Aorta (tissue), 5 donors: Measurements from ENCODE around the gene FEM1A. TPM values are rescaled to one million over a fixed set of nuclear protein-coding genes. Genes with fewer than 3 reads are reported as not detected.
"Not testable (repeated sequence)": the region's sequence is repeated elsewhere in the genome, so short reads cannot be mapped to it uniquely, and the experiment has no call there.

ENCODE experiments used
- ATAC-seq: fragments of 200-7000 bp; cut with Tn5 transposase; one replicate; pipeline ENCODE4 v1.9.1; 2022; ENCODE audit warnings: moderate library complexity; ENCODE audit not compliant: low FRiP score
- DNase-seq, 2 donors: peaks; one replicate each; pipeline ENCODE4 v3.0.0-alpha.2; 2020
- H3K27ac ChIP-seq, 2 donors: one replicate each; pipeline ENCODE4 v1.5.1; 2013; ENCODE audit warnings: low read length in 2 of 2, mild to moderate bottlenecking in 2 of 2, moderate library complexity in 2 of 2, control low read depth in 1 of 2, inconsistent platforms in 1 of 2, low read depth in 1 of 2
- H3K27me3 ChIP-seq, 2 donors: one replicate each; pipeline ENCODE4 v1.6.1; 2013; ENCODE audit warnings: control low read depth in 1 of 2, low read length in 1 of 2, mild to moderate bottlenecking in 1 of 2, moderate library complexity in 1 of 2; ENCODE audit not compliant: insufficient read depth in 2 of 2, control insufficient read depth in 1 of 2
- H3K36me3 ChIP-seq, 2 donors: one replicate each; pipeline ENCODE4 v1.6.1; 2013; ENCODE audit warnings: control low read depth in 1 of 2, low read length in 1 of 2, mild to moderate bottlenecking in 1 of 2; ENCODE audit not compliant: insufficient read depth in 2 of 2, control insufficient read depth in 1 of 2
- H3K4me1 ChIP-seq, 2 donors: one replicate each; pipeline ENCODE4 v1.6.1; 2013; ENCODE audit warnings: low read length in 2 of 2, control low read depth in 1 of 2, mild to moderate bottlenecking in 1 of 2, moderate library complexity in 1 of 2; ENCODE audit not compliant: insufficient read depth in 2 of 2, control insufficient read depth in 1 of 2
- H3K4me3 ChIP-seq, 2 donors: one replicate each; pipeline ENCODE4 v1.5.1; 2013; ENCODE audit warnings: low read length in 2 of 2, control low read depth in 1 of 2, mild to moderate bottlenecking in 1 of 2
- H3K9me3 ChIP-seq: one replicate; pipeline ENCODE4 v1.6.1; 2013; ENCODE audit warnings: mild to moderate bottlenecking, low read length; ENCODE audit not compliant: control insufficient read depth
- WGBS, 2 donors: extraction: QIAGEN DNeasy Blood & Tissue Kit; methylation state at CpG; one replicate each; pipeline ENCODE4 v1.1.7; 2013; 5-methylcytosine and 5-hydroxymethylcytosine counted together
- intact Hi-C, 2 donors: fragments of 100-400 bp; cut with DNase I; formaldehyde crosslinking; loops; one replicate each; pipeline versions ENCODE4 v1.14.2 to v1.15.0; 2022
- microRNA-seq, 2 donors: library from miRNA; unstranded; fragments of <30 nt; microRNA quantifications; one replicate each; pipeline ENCODE4 v1.2.0, GENCODE V29; 2020
- polyA plus RNA-seq, 2 donors: library from polyadenylated mRNA; stranded (reverse); fragments of 200-250 nt; gene quantifications; one replicate each; pipeline ENCODE4 v1.2.3, GENCODE V29; 2013
- total RNA-seq, 2 donors: library from RNA; stranded (reverse); fragmentation: NEBNext Ultra II Directional; extraction: Animal tissue kit (Norgen Biotek cat#: 25700); gene quantifications; one replicate each; pipeline ENCODE4 v1.2.1, GENCODE V29; 2021
- donor health status: healthy with polysubstance abuse.
- donor health status: Bipolar disorder and iron deficiency.
- donor health status: DM: no; HTN: no; CAD: no.
- donor health status: DM: no; HTN: no; CAD: no.
- donor health status: DM: yes; HTN: yes; CAD: no.

FEM1A gene
- total and polyA plus RNA-seq, 4 donors: 2.6 to 9.0 (median 5.0) TPM

GRCh38 chr19:4845975-4846374 is 54.4 kb downstream of the FEM1A start:
- H3K27ac ChIP-seq, DNase-seq, H3K4me3 ChIP-seq, intact Hi-C loops, H3K27me3 ChIP-seq, ATAC-seq, H3K9me3 ChIP-seq, H3K36me3 ChIP-seq, H3K4me1 ChIP-seq: not testable (repeated sequence)
- 40 to 41% methylated on average over 9 of the region's 9 CpGs for WGBS, 2 donors

- no peaks in the 10 kb centered on the region for H3K9me3 ChIP-seq
- H3K36me3 ChIP-seq: peaks cover 0 to 5% of the 10 kb centered on the region in 2 donors
- 95% methylated on average over 23 of the region's 23 CpGs for WGBS, 2 donors
- H3K4me1 ChIP-seq: no peaks in the 10 kb centered on the region
- intact Hi-C loops: no loop called here
- H3K4me3 ChIP-seq: no peak overlapping the region
- ATAC-seq: no peak
- no peak for DNase-seq
- no peak overlapping the region for H3K27ac ChIP-seq
- H3K27me3 ChIP-seq: no peaks in the 10 kb centered on the region
Observed at GRCh38 chr19:4847190-4847973, 55.8 kb downstream of the FEM1A start.

- no peak overlapping the region for H3K27ac ChIP-seq
- ATAC-seq: no peak
- WGBS, 2 donors: 93 to 95% methylated on average over 7 of the region's 7 CpGs
- H3K27me3 ChIP-seq: no peaks in the 10 kb centered on the region
- no peak overlapping the region for H3K4me3 ChIP-seq
- peaks cover 0 to 2% of the 10 kb centered on the region in 2 donors for H3K36me3 ChIP-seq
- H3K4me1 ChIP-seq: no peaks in the 10 kb centered on the region
- H3K9me3 ChIP-seq: no peaks in the 10 kb centered on the region
- no peak for DNase-seq
- intact Hi-C loops: no loop called here
Observed at GRCh38 chr19:4849019-4849418, 57.5 kb downstream of the FEM1A start.

Small RNA genes lying within 50 kb of the gene (microRNA-seq; reads per million reads assigned to microRNA genes)
- 0 reads per million in 2 donors for gene MIR7-3

Other genes starting within 250 kb of the FEM1A start
- 10 to 100 TPM; 25.6 to 32.0 TPM for gene SEMA6B, start 232.1 kb upstream of the FEM1A start, total RNA-seq
- gene SEMA6B, start 232.1 kb upstream of the FEM1A start, polyA plus RNA-seq: 1 to 10 TPM in 1 of 2 donors, under 1 TPM in 1; 0.43 to 1.5 TPM
- 10 to 100 TPM in 1 of 2 donors, 1 to 10 TPM in 1; 5.4 to 13.5 TPM for gene TNFAIP8L1, start 152.2 kb upstream of the FEM1A start, total RNA-seq
- gene TNFAIP8L1, start 152.2 kb upstream of the FEM1A start, polyA plus RNA-seq: 1 to 10 TPM; 1.6 to 3.9 TPM
- 10 to 100 TPM; 59.4 to 67.9 TPM for gene MYDGF, start 121.4 kb upstream of the FEM1A start, total RNA-seq
- 100 to 1,000 TPM in 1 of 2 donors, 10 to 100 TPM in 1; 69.9 to 117 TPM for gene MYDGF, start 121.4 kb upstream of the FEM1A start, polyA plus RNA-seq
- 10 to 100 TPM; 46.1 to 56.4 TPM for gene DPP9, start 67.9 kb upstream of the FEM1A start, total RNA-seq
- 10 to 100 TPM; 16.4 to 33.8 TPM for gene DPP9, start 67.9 kb upstream of the FEM1A start, polyA plus RNA-seq
- 10 to 100 TPM; 14.0 to 18.5 TPM for gene TICAM1, start 40.0 kb downstream of the FEM1A start, total RNA-seq
- 1 to 10 TPM; 6.9 to 7.7 TPM for gene TICAM1, start 40.0 kb downstream of the FEM1A start, polyA plus RNA-seq
- gene PLIN3, start 75.9 kb downstream of the FEM1A start, total RNA-seq: 10 to 100 TPM; 56.4 to 68.4 TPM
- 10 to 100 TPM; 53.2 to 56.5 TPM for gene PLIN3, start 75.9 kb downstream of the FEM1A start, polyA plus RNA-seq
- under 1 TPM; 0.36 to 0.90 TPM for gene ARRDC5, start 111.2 kb downstream of the FEM1A start, total RNA-seq
- gene ARRDC5, start 111.2 kb downstream of the FEM1A start, polyA plus RNA-seq: not detected
- 1 to 10 TPM; 3.4 to 3.9 TPM for gene UHRF1, start 117.8 kb downstream of the FEM1A start, total RNA-seq
- 1 to 10 TPM in 1 of 2 donors, under 1 TPM in 1; 0.64 to 1.1 TPM for gene UHRF1, start 117.8 kb downstream of the FEM1A start, polyA plus RNA-seq
- gene KDM4B, start 177.4 kb downstream of the FEM1A start, total RNA-seq: 10 to 100 TPM; 37.5 to 58.1 TPM
- gene KDM4B, start 177.4 kb downstream of the FEM1A start, polyA plus RNA-seq: 10 to 100 TPM in 1 of 2 donors, 1 to 10 TPM in 1; 4.4 to 14.1 TPM